HG02588 (cell line): ENCODE results near the gene ALG12.

Source experiments
- ATAC-seq: cut with Tn5 transposase; IDR thresholded peaks from one replicate; pipeline ENCODE4 v1.9.1; 2021; ENCODE audit warnings: mild to moderate bottlenecking, moderate library complexity; ENCODE audit not compliant: unreplicated experiment

The ALG12 gene

GRCh38 chr22:49850959-49851802 lies 67.1 kb downstream of the ALG12 start:
- ATAC-seq: no peak
